H9 (cell line): ENCODE data around the gene BBC3. TPM values are rescaled to one million over a fixed set of nuclear protein-coding genes. Genes with fewer than 3 reads are reported as not detected.

Source experiments
- DNase-seq: peaks from one replicate; pipeline ENCODE4 v3.0.0-alpha.2; 2017
- H2AFZ ChIP-seq: one replicate; pipeline ENCODE4 v1.6.1; 2013; ENCODE audit warnings: mild to moderate bottlenecking, low read length, control low read depth, moderate library complexity
- H2AK5ac ChIP-seq: 2 replicates; pipeline ENCODE4 v1.6.1; 2013; ENCODE audit warnings: low read length, control low read depth, mixed read lengths; ENCODE audit not compliant: insufficient read length
- H2BK120ac ChIP-seq: one replicate; pipeline ENCODE4 v1.6.1; 2013; ENCODE audit warnings: low read depth, mild to moderate bottlenecking, low read length, control low read depth, inconsistent platforms; ENCODE audit not compliant: poor library complexity, severe bottlenecking
- H2BK12ac ChIP-seq: 2 replicates; pipeline ENCODE4 v1.6.1; 2013; ENCODE audit warnings: low read length, control low read depth, mixed read lengths, low read depth; ENCODE audit not compliant: insufficient read length
- H2BK15ac ChIP-seq: 2 replicates; pipeline ENCODE4 v1.6.1; 2013; ENCODE audit warnings: low read depth, low read length, control low read depth
- H2BK20ac ChIP-seq: one replicate; pipeline ENCODE4 v1.6.1; 2013; ENCODE audit warnings: low read depth, mild to moderate bottlenecking, low read length, control low read depth, inconsistent platforms; ENCODE audit not compliant: poor library complexity, severe bottlenecking
- H2BK5ac ChIP-seq: 2 replicates; pipeline ENCODE4 v1.6.1; 2013; ENCODE audit warnings: low read length, control low read depth, mixed read lengths; ENCODE audit not compliant: insufficient read length
- H3K14ac ChIP-seq: 2 replicates; pipeline ENCODE4 v1.6.1; 2013; ENCODE audit warnings: low read length, control low read depth; ENCODE audit not compliant: insufficient read depth
- H3K18ac ChIP-seq: 2 replicates; pipeline ENCODE4 v1.6.1; 2013; ENCODE audit warnings: low read depth, mild to moderate bottlenecking, mixed read lengths, low read length, control low read depth; ENCODE audit not compliant: insufficient read length
- H3K23ac ChIP-seq: 2 replicates; pipeline ENCODE4 v1.6.1; 2013; ENCODE audit warnings: low read length, control low read depth, mixed read lengths, low read depth; ENCODE audit not compliant: insufficient read length
- H3K23me2 ChIP-seq: 2 replicates; pipeline ENCODE4 v1.6.1; 2013; ENCODE audit warnings: low read depth, mild to moderate bottlenecking, mixed read lengths, low read length, control low read depth; ENCODE audit not compliant: insufficient read length, poor library complexity, severe bottlenecking
- H3K27ac ChIP-seq: 2 replicates; pipeline ENCODE4 v1.5.1; 2013; ENCODE audit warnings: low read length, control low read depth, mixed read lengths, low read depth; ENCODE audit not compliant: insufficient read length
- H3K27me3 ChIP-seq: 2 replicates; pipeline ENCODE4 v1.6.1; 2013; ENCODE audit warnings: low read length, control low read depth, inconsistent platforms; ENCODE audit not compliant: insufficient read depth
- H3K4ac ChIP-seq: 2 replicates; pipeline ENCODE4 v1.6.1; 2013; ENCODE audit warnings: low read depth, mild to moderate bottlenecking, control low read depth, inconsistent platforms, low read length, moderate library complexity
- H3K4me1 ChIP-seq: 2 replicates; pipeline ENCODE4 v1.6.1; 2013; ENCODE audit warnings: low read length, control low read depth, inconsistent platforms; ENCODE audit not compliant: insufficient read depth
- H3K4me2 ChIP-seq: 2 replicates; pipeline ENCODE4 v1.6.1; 2013; ENCODE audit warnings: low read length, control low read depth, mixed read lengths; ENCODE audit not compliant: insufficient read length, insufficient read depth
- H3K56ac ChIP-seq: 2 replicates; pipeline ENCODE4 v1.6.1; 2013; ENCODE audit warnings: low read depth, mild to moderate bottlenecking, mixed read lengths, low read length, control low read depth; ENCODE audit not compliant: insufficient read length
- H3K79me1 ChIP-seq: 2 replicates; pipeline ENCODE4 v1.6.1; 2013; ENCODE audit warnings: low read depth, mild to moderate bottlenecking, moderate library complexity, low read length, control low read depth, inconsistent platforms; ENCODE audit not compliant: insufficient read depth, poor library complexity, severe bottlenecking
- H3K79me2 ChIP-seq: 2 replicates; pipeline ENCODE4 v1.6.1; 2013; ENCODE audit warnings: low read length, control low read depth, inconsistent platforms; ENCODE audit not compliant: insufficient read depth
- H3K9ac ChIP-seq: 2 replicates; pipeline ENCODE4 v1.6.1; 2013; ENCODE audit warnings: low read length, control low read depth, mixed read lengths; ENCODE audit not compliant: insufficient read length; ENCODE audit errors: extremely low read depth
- H3K9me3 ChIP-seq: one replicate; pipeline ENCODE4 v1.6.1; 2013; ENCODE audit warnings: low read depth, low read length, inconsistent platforms; ENCODE audit not compliant: control insufficient read depth
- H3T11ph ChIP-seq: one replicate; pipeline ENCODE4 v1.6.1; 2013; ENCODE audit warnings: mild to moderate bottlenecking, low read length, control low read depth, inconsistent platforms
- H4K20me1 ChIP-seq: one replicate; pipeline ENCODE4 v1.6.1; 2013; ENCODE audit not compliant: control insufficient read depth, insufficient read length, insufficient read depth
- H4K5ac ChIP-seq: 2 replicates; pipeline ENCODE4 v1.6.1; 2013; ENCODE audit warnings: low read depth, mild to moderate bottlenecking, mixed read lengths, low read length, control low read depth; ENCODE audit not compliant: insufficient read length
- H4K8ac ChIP-seq: replicated peaks from 2 replicates; pipeline ENCODE4 v1.6.1; 2013; ENCODE audit warnings: low read length, control low read depth, mixed read lengths, low read depth; ENCODE audit not compliant: insufficient read length
- H4K91ac ChIP-seq: 2 replicates; pipeline ENCODE4 v1.6.1; 2013; ENCODE audit warnings: low read depth, mild to moderate bottlenecking, moderate library complexity, mixed read lengths, low read length, control low read depth; ENCODE audit not compliant: insufficient read length
- H3K27ac Mint-ChIP-seq, 3 experiments: 2 replicates in 2 of 3; 3 replicates in 1 of 3; pipeline ENCODE4 v1.8.0; 2020 to 2021; ENCODE audit warnings: mixed read lengths in 3 of 3, mild to moderate bottlenecking in 1 of 3, moderate library complexity in 1 of 3
- H3K27me3 Mint-ChIP-seq: 2 replicates; pipeline ENCODE4 v1.8.0; 2021; ENCODE audit warnings: low read depth, mild to moderate bottlenecking, moderate library complexity, mixed read lengths
- H3K36me3 Mint-ChIP-seq, 3 experiments: 2 replicates in 2 of 3; 3 replicates in 1 of 3; pipeline ENCODE4 v1.8.0; 2020 to 2021; ENCODE audit warnings: low read depth in 3 of 3, mixed read lengths in 3 of 3; ENCODE audit not compliant: insufficient read depth in 1 of 3
- H3K4me1 Mint-ChIP-seq, 2 experiments: 2 replicates each; pipeline ENCODE4 v1.8.0; 2020; ENCODE audit warnings: mixed read lengths in 2 of 2
- H3K4me3 Mint-ChIP-seq, 2 experiments: 2 replicates in 1 of 2; 3 replicates in 1 of 2; pipeline ENCODE4 v1.8.0; 2020 to 2021; ENCODE audit warnings: mild to moderate bottlenecking in 2 of 2, mixed read lengths in 2 of 2, moderate library complexity in 1 of 2
- H3K9me3 Mint-ChIP-seq, 2 experiments: 2 replicates in 1 of 2; 3 replicates in 1 of 2; pipeline ENCODE4 v1.8.0; 2020; ENCODE audit warnings: mild to moderate bottlenecking in 2 of 2, mixed read lengths in 2 of 2, moderate library complexity in 1 of 2
- CTCF ChIP-seq: fragments of 200-600 bp; sonication (generic); conservative IDR thresholded peaks from 3 replicates; pipeline ENCODE4 v1.8.0; 2021; ENCODE audit warnings: antibody characterized with exemption, mild to moderate bottlenecking
- WGBS: extraction: QIAGEN DNeasy Blood & Tissue Kit; methylation state at CpG from one replicate; pipeline ENCODE4 v1.1.7; 2013; ENCODE audit warnings: missing lambda C conversion rate, low lambda C conversion rate, mixed read lengths; ENCODE audit not compliant: insufficient read length; ENCODE audit errors: extremely low coverage; 5-methylcytosine and 5-hydroxymethylcytosine counted together
- total RNA-seq: library from RNA; stranded (reverse); gene quantifications from 2 replicates; pipeline ENCODE4 v1.2.1, GENCODE V29; 2021

The BBC3 gene
- total RNA-seq, 1 experiment from 2014 or later = 23.2 TPM

GRCh38 chr19:47190167-47190727 is 40.8 kb downstream of the BBC3 start:
- H3K79me2 ChIP-seq = 0 out of 2 replicates have a peak, but pooled peaks cover 1% of the 10 kb centered on the region
- no peak overlapping the region for H2BK20ac ChIP-seq
- H4K5ac ChIP-seq = no peak overlapping the region
- H4K20me1 ChIP-seq = no peaks in the 10 kb centered on the region
- H3K9me3 ChIP-seq = no peaks in the 10 kb centered on the region
- H4K8ac ChIP-seq = no peak overlapping the region
- no peaks in the 10 kb centered on the region for H3K4me1 ChIP-seq
- no peak overlapping the region for H3K27ac ChIP-seq
- H3K4me1 Mint-ChIP-seq = peaks cover 7 to 12% of the 10 kb centered on the region in 2 experiments
- H3K56ac ChIP-seq = no peak overlapping the region
- no peak overlapping the region for H2BK15ac ChIP-seq
- no peak overlapping the region for H3T11ph ChIP-seq
- H3K27ac Mint-ChIP-seq = peak overlapping the region; percentile 13 to 75 (median 20); a peak in 4 of 7 replicates
- H3K4ac ChIP-seq = no peak overlapping the region
- no peak for DNase-seq
- H4K91ac ChIP-seq = no peak overlapping the region
- H2AK5ac ChIP-seq = no peak overlapping the region
- no peak overlapping the region for H3K14ac ChIP-seq
- H2AFZ ChIP-seq = no peak overlapping the region
- H2BK12ac ChIP-seq = no peak overlapping the region
- no peaks in the 10 kb centered on the region for H3K9me3 Mint-ChIP-seq
- no peaks in the 10 kb centered on the region for H3K23me2 ChIP-seq
- H3K79me1 ChIP-seq = peaks cover 8% of the 10 kb centered on the region
- H3K27me3 Mint-ChIP-seq = no peaks in the 10 kb centered on the region
- H3K23ac ChIP-seq = no peak overlapping the region
- no peak overlapping the region for H3K4me2 ChIP-seq
- no peak overlapping the region for H3K18ac ChIP-seq
- H3K4me3 Mint-ChIP-seq = no peak overlapping the region
- no peak for TF ChIP-seq CTCF
- peaks cover 25 to 56% (median 47%) of the 10 kb centered on the region in 3 experiments for H3K36me3 Mint-ChIP-seq
- no peaks in the 10 kb centered on the region for H3K27me3 ChIP-seq
- WGBS = no CpG with 5 or more reads among the region's 12 CpGs
- H3K9ac ChIP-seq = no peak overlapping the region
- no peak overlapping the region for H2BK120ac ChIP-seq
- no peak overlapping the region for H2BK5ac ChIP-seq
